ENCODE data around the gene SYT5.

Gene SYT5

GRCh38 chr19:55145232-55145631 is 34.9 kb downstream of the SYT5 start:
- no peak for DNase-seq

- no peak for DNase-seq
Observed at GRCh38 chr19:55141696-55142095, 38.4 kb downstream of the SYT5 start.

GRCh38 chr19:55137915-55138314 is 42.2 kb downstream of the SYT5 start:
- DNase-seq, result no peak

- no peak for DNase-seq
Observed at GRCh38 chr19:55136399-55137102, 43.5 kb downstream of the SYT5 start.

- no peak for DNase-seq
Observed at GRCh38 chr19:55134736-55135135, 45.4 kb downstream of the SYT5 start.

GRCh38 chr19:55133639-55134444 is 46.2 kb downstream of the SYT5 start:
- no peak for DNase-seq

GRCh38 chr19:55132453-55133129 is 47.5 kb downstream of the SYT5 start:
- DNase-seq, result no peak

- DNase-seq, result no peak
Observed at GRCh38 chr19:55131421-55131820, 48.7 kb downstream of the SYT5 start.

Measured in stimulated activated CD8-positive, alpha-beta memory T cell treated with anti-CD3 and anti-CD28 coated beads, Interleukin-4, amount 100 ng/mL, for 48 hours (primary cell).